GM23338 (cell line): ENCODE results near the gene TRIM45. TPM values are rescaled to one million over a fixed set of nuclear protein-coding genes. Genes with fewer than 3 reads are reported as not detected.

Experiments
- ATAC-seq: fragments of 200-7000 bp; cut with Tn5 transposase; 3 replicates; pipeline ENCODE4 v1.9.1; 2020
- DNase-seq: peaks from one replicate; pipeline ENCODE4 v3.0.0-alpha.2; 2015; ENCODE audit warnings: low spot score
- H2AFZ ChIP-seq: fragments of 200-600 bp; sonication (generic); 2 replicates; pipeline ENCODE4 v1.8.0; 2016; ENCODE audit warnings: antibody characterized with exemption, mild to moderate bottlenecking, moderate library complexity
- H3F3A ChIP-seq: fragments of 200-600 bp; sonication (generic); replicated peaks from 2 replicates; pipeline ENCODE4 v1.8.0; 2017; ENCODE audit warnings: antibody characterized with exemption, mixed run types, low read depth
- H3K27ac ChIP-seq: fragments of 200-600 bp; sonication (generic); 2 replicates; pipeline ENCODE4 v1.6.1; 2016; ENCODE audit warnings: low read depth
- H3K27me3 ChIP-seq: fragments of 200-600 bp; sonication (generic); 2 replicates; pipeline ENCODE4 v1.8.0; 2016; ENCODE audit warnings: mild to moderate bottlenecking, mixed run types, moderate library complexity; ENCODE audit not compliant: insufficient read depth
- H3K36me3 ChIP-seq: fragments of 200-600 bp; sonication (generic); 2 replicates; pipeline ENCODE4 v1.8.0; 2016; ENCODE audit warnings: mild to moderate bottlenecking; ENCODE audit not compliant: insufficient read depth
- H3K4me1 ChIP-seq: fragments of 200-600 bp; sonication (generic); 2 replicates; pipeline ENCODE4 v1.8.0; 2016; ENCODE audit warnings: mild to moderate bottlenecking, moderate library complexity; ENCODE audit not compliant: insufficient read depth
- H3K4me2 ChIP-seq: fragments of 200-600 bp; sonication (generic); 2 replicates; pipeline ENCODE4 v1.7.1; 2017; ENCODE audit warnings: mixed run types
- H3K4me3 ChIP-seq: fragments of 200-600 bp; sonication (generic); 2 replicates; pipeline ENCODE4 v1.6.1; 2016; ENCODE audit warnings: mixed run types
- H3K79me2 ChIP-seq: fragments of 200-600 bp; sonication (generic); replicated peaks from 2 replicates; pipeline ENCODE4 v1.8.0; 2017; ENCODE audit warnings: mild to moderate bottlenecking; ENCODE audit not compliant: insufficient read depth
- H3K9me2 ChIP-seq: fragments of 200-600 bp; sonication (generic); 2 replicates; pipeline ENCODE4 v1.8.0; 2017; ENCODE audit not compliant: insufficient read depth
- H4K20me1 ChIP-seq: fragments of 200-600 bp; sonication (generic); replicated peaks from 2 replicates; pipeline ENCODE4 v1.8.0; 2017; ENCODE audit warnings: mild to moderate bottlenecking; ENCODE audit not compliant: insufficient read depth
- H3K27ac Mint-ChIP-seq: 2 replicates; pipeline ENCODE4 v1.8.0; 2020; ENCODE audit warnings: inconsistent platforms, mild to moderate bottlenecking, moderate library complexity, mixed read lengths
- H3K27me3 Mint-ChIP-seq: 3 replicates; pipeline ENCODE4 v1.8.0; 2022; ENCODE audit warnings: low read depth, mild to moderate bottlenecking, moderate library complexity, mixed read lengths, inconsistent platforms; ENCODE audit not compliant: insufficient read depth, poor library complexity
- H3K36me3 Mint-ChIP-seq: 3 replicates; pipeline ENCODE4 v1.8.0; 2021; ENCODE audit warnings: low read depth, mild to moderate bottlenecking, inconsistent platforms, moderate library complexity, mixed read lengths
- H3K4me1 Mint-ChIP-seq: 3 replicates; pipeline ENCODE4 v1.8.0; 2020; ENCODE audit warnings: mild to moderate bottlenecking, inconsistent platforms, mixed read lengths
- H3K4me3 Mint-ChIP-seq: 3 replicates; pipeline ENCODE4 v1.8.0; 2021; ENCODE audit warnings: moderate library complexity, mild to moderate bottlenecking, inconsistent platforms, mixed read lengths
- H3K9me3 Mint-ChIP-seq: 3 replicates; pipeline ENCODE4 v1.8.0; 2020; ENCODE audit warnings: moderate library complexity, mild to moderate bottlenecking, inconsistent platforms, mixed read lengths
- CTCF ChIP-seq, 2 experiments: fragments of 200-600 bp in 1 of 2; sonication (generic) in 1 of 2; conservative IDR thresholded peaks; 2 replicates each; pipeline versions ENCODE4 v1.5.1 to v1.6.1; 2016 to 2017; ENCODE audit warnings: antibody characterized with exemption in 2 of 2, low read depth in 2 of 2, mild to moderate bottlenecking in 2 of 2, moderate library complexity in 1 of 2
- EZH2 ChIP-seq: fragments of 200-600 bp; sonication (generic); IDR thresholded peaks from one replicate; pipeline ENCODE4 v1.8.0; 2017; ENCODE audit warnings: antibody characterized with exemption, mild to moderate bottlenecking, low read depth; ENCODE audit not compliant: unreplicated experiment
- EZH2phosphoT487 ChIP-seq: fragments of 200-600 bp; sonication (generic); IDR thresholded peaks from one replicate; pipeline ENCODE4 v1.8.1; 2018; ENCODE audit warnings: antibody characterized with exemption; ENCODE audit not compliant: unreplicated experiment
- JUNB ChIP-seq: IDR thresholded peaks from one replicate; pipeline ENCODE4 v1.6.1; 2016; ENCODE audit warnings: antibody characterized with exemption; ENCODE audit not compliant: unreplicated experiment
- NANOG ChIP-seq: IDR thresholded peaks from 2 replicates; pipeline ENCODE4 v1.6.1; 2016; ENCODE audit warnings: antibody characterized with exemption, borderline replicate concordance
- POLR2AphosphoS5 ChIP-seq: IDR thresholded peaks from 2 replicates; pipeline ENCODE4 v1.6.1; 2016; ENCODE audit warnings: antibody characterized with exemption, low read depth
- REST ChIP-seq: IDR thresholded peaks from one replicate; pipeline ENCODE4 v1.6.1; 2018; ENCODE audit warnings: antibody characterized with exemption; ENCODE audit not compliant: unreplicated experiment
- ZNF114 ChIP-seq: fragments of 250-450 bp; sonication (Bioruptor Pico); IDR thresholded peaks from 2 replicates; pipeline ENCODE4 v1.5.0; 2020; ENCODE audit warnings: mild to moderate bottlenecking, moderate library complexity
- ZNF331 ChIP-seq: fragments of 250-450 bp; sonication (Bioruptor Pico); IDR thresholded peaks from 2 replicates; pipeline ENCODE4 v1.5.0; 2020; ENCODE audit warnings: low read depth, mild to moderate bottlenecking, moderate library complexity
- ZNF462 ChIP-seq: fragments of 250-450 bp; sonication (Bioruptor Pico); IDR thresholded peaks from 2 replicates; pipeline ENCODE4 v1.5.0; 2020; ENCODE audit warnings: mild to moderate bottlenecking, moderate library complexity
- polyA plus RNA-seq: library from polyadenylated mRNA; unstranded; fragments of >200 nt; fragmentation: Nextera tagmentation; extraction: Ambion mirVana; gene quantifications from 2 replicates; pipeline ENCODE4 v1.2.1, GENCODE V29; 2016
- total RNA-seq: library from RNA; depleted of rRNA; stranded (reverse); fragments of >200 nt; shearing (Covaris generic); gene quantifications from 2 replicates; pipeline ENCODE4 v1.2.3, GENCODE V29; 2014
- TF ChIP-seq, protein P1 (sequence below): IDR thresholded peaks from 2 replicates; pipeline ENCODE4 v1.6.1; 2016; ENCODE audit warnings: antibody characterized with exemption

TRIM45 gene
- total and polyA plus RNA-seq, 2 experiments from 2014 or later = 8.8 to 15.0 TPM

- TF ChIP-seq ZNF462 = no peak
- TF ChIP-seq, protein P1, sequence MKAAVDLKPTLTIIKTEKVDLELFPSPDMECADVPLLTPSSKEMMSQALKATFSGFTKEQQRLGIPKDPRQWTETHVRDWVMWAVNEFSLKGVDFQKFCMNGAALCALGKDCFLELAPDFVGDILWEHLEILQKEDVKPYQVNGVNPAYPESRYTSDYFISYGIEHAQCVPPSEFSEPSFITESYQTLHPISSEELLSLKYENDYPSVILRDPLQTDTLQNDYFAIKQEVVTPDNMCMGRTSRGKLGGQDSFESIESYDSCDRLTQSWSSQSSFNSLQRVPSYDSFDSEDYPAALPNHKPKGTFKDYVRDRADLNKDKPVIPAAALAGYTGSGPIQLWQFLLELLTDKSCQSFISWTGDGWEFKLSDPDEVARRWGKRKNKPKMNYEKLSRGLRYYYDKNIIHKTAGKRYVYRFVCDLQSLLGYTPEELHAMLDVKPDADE = no peak
- no peak for TF ChIP-seq ZNF114 (CRISPR knock-in tag)
- TF ChIP-seq NANOG = no peak
- TF ChIP-seq EZH2phosphoT487 = no peak
Measured at GRCh38 chr1:117092594-117092993, 29.0 kb downstream of the TRIM45 start (continued).

- peaks cover 7% of the 10 kb centered on the region; the same call in 1 of the 2 replicates for H3K4me1 ChIP-seq
- peaks cover 56% of the 10 kb centered on the region for H3K36me3 ChIP-seq
- H3K27ac ChIP-seq = no peak overlapping the region
- Mint-ChIP-seq H3K4me1 (peaks cover 25% of the 10 kb centered on the region), H3K27ac (no peak overlapping the region), H3K9me3 (no peaks in the 10 kb centered on the region), H3K27me3 (no peaks in the 10 kb centered on the region), H3K36me3 (peaks cover 87% of the 10 kb centered on the region), H3K4me3 (no peak overlapping the region)
- H3K79me2 ChIP-seq = no peaks in the 10 kb centered on the region
- ATAC-seq = no peak
- H3K9me2 ChIP-seq = no peaks in the 10 kb centered on the region
- no peaks in the 10 kb centered on the region for H3K27me3 ChIP-seq
- no peak overlapping the region for H3K4me3 ChIP-seq
- no peak overlapping the region for H3K4me2 ChIP-seq
- H2AFZ ChIP-seq = no peak overlapping the region
- DNase-seq = no peak
- 0 out of 2 replicates have a peak, but pooled peaks cover 3% of the 10 kb centered on the region for H3F3A ChIP-seq
- H4K20me1 ChIP-seq = no peaks in the 10 kb centered on the region
- TF ChIP-seq NANOG = no peak
- TF ChIP-seq ZNF114 (CRISPR knock-in tag) = no peak
- TF ChIP-seq REST = no peak
- no peak for TF ChIP-seq EZH2
- no peak for TF ChIP-seq CTCF (conservative IDR thresholded peaks at IDR 0.05; ENCODE audit: low read depth in 2 of 2)
- TF ChIP-seq, protein P1 = no peak
- TF ChIP-seq JUNB = no peak
- no peak for TF ChIP-seq ZNF331 (CRISPR knock-in tag)
- no peak for TF ChIP-seq EZH2phosphoT487
- TF ChIP-seq POLR2AphosphoS5 = no peak
Measured at GRCh38 chr1:117089996-117090395, 31.6 kb downstream of the TRIM45 start.
